Mammary epithelial cell (primary cell): ENCODE results near the gene THRB.

Experiments used
- EZH2 ChIP-seq: IDR thresholded peaks from 2 replicates; pipeline ENCODE4 v1.6.1; 2012; ENCODE audit warnings: low read length, inconsistent platforms, borderline replicate concordance
- TF ChIP-seq, protein P1 (sequence below), 2 donors: IDR thresholded peaks in 1 of 2; conservative IDR thresholded peaks in 1 of 2; 2 replicates each; pipeline ENCODE4 v1.5.1; 2011 to 2012; ENCODE audit warnings: inconsistent platforms in 2 of 2, low read length in 2 of 2, mild to moderate bottlenecking in 2 of 2, control low read depth in 1 of 2, low read depth in 1 of 2; ENCODE audit not compliant: insufficient read depth in 1 of 2; ENCODE audit errors: extremely low read depth in 1 of 2

DNA sequence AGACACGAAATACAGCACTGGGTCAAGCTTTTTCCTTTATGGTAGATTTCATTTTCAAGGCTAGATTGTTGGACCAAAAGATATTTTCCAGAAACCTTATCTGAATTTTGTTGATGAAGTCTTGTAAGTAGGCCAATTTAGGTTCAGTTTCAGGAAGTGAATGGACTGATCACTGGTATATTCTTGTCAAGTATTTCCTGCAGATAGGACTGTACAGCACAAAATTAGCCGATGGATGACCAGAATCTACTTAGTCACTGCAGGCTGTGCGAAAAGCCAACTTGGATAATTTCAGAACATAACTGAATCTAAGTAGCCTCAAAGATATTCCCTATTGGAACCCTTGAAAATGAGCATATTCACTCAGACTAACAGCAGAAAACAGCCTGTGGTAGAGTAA, 343.1 kb downstream of the THRB start:
- TF ChIP-seq, protein P1, sequence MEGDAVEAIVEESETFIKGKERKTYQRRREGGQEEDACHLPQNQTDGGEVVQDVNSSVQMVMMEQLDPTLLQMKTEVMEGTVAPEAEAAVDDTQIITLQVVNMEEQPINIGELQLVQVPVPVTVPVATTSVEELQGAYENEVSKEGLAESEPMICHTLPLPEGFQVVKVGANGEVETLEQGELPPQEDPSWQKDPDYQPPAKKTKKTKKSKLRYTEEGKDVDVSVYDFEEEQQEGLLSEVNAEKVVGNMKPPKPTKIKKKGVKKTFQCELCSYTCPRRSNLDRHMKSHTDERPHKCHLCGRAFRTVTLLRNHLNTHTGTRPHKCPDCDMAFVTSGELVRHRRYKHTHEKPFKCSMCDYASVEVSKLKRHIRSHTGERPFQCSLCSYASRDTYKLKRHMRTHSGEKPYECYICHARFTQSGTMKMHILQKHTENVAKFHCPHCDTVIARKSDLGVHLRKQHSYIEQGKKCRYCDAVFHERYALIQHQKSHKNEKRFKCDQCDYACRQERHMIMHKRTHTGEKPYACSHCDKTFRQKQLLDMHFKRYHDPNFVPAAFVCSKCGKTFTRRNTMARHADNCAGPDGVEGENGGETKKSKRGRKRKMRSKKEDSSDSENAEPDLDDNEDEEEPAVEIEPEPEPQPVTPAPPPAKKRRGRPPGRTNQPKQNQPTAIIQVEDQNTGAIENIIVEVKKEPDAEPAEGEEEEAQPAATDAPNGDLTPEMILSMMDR (conservative IDR thresholded peaks at IDR 0.05 in 1 of 2, IDR thresholded peaks at IDR 0.05 in 1 of 2; ENCODE audit: extremely low read depth in 1 of 2, insufficient read depth in 1 of 2, low read depth in 1 of 2, low read length in 2 of 2): no peak
- TF ChIP-seq EZH2: no peak
